ENCODE data around the gene SQSTM1.

The SQSTM1 gene

GRCh38 chr5:179875741-179876609 lies 55.3 kb downstream of the SQSTM1 start:
- DNase-seq = no peak

GRCh38 chr5:179876610-179876952 lies 55.9 kb downstream of the SQSTM1 start:
- DNase-seq = no peak

DNA sequence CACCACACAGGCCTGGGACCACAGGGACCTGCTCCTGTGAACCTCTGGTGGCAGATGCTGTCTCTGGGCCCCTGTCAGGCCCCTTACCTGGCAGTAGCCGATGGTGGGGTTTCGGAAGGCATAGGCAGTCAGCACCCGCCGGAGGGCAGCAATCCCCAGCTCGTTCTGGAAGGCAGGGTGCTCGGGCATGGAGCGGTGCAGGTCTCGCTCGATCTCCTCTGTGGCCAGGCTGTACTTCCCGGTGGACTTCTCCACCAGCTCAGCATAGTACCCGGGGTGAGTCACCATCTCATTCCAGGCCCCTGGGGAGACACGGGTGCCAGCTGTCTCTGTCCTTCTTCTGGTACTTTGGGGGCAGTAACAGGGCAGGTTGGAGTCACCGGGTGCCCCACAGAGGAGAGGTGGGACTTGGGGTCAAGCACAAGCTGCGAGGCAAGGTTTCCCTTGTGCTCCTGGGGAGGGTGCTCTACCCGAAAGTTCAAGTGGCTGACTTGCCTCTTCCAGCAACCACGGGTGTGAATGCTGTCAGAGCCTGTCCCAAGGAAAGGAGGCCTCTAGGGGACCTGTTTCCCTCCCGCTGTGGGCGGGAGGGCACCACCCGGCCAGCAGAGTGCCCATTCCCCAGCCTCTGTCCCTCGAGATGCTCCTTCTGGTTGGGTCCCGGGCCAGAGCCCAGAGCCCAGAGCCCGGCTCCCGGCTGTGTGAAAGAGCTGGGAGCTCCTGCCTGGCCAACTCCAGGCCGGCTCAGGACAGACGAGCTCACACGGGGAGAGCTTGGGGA lies 57.7 kb downstream of the SQSTM1 start:
- no peak for DNase-seq

GRCh38 chr5:179879003-179879689 lies 58.4 kb downstream of the SQSTM1 start:
- DNase-seq = no peak

DNA sequence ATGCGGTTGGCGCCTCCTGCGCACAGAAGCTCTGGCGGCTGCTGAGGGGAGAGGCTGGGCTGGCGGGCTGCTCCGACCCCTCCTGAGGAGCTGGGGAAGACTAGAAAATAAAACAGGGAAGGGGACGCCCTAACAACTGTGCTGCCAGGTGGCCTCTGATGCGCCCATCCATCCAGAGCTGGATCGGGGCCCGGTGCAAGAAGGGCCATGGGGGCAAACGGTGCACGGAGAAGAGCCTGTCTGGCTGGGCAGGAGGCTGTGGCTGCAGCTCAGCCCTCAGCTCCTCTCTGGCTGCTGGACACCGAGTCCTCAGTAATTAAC lies 58.9 kb downstream of the SQSTM1 start:
- no peak for DNase-seq

DNA sequence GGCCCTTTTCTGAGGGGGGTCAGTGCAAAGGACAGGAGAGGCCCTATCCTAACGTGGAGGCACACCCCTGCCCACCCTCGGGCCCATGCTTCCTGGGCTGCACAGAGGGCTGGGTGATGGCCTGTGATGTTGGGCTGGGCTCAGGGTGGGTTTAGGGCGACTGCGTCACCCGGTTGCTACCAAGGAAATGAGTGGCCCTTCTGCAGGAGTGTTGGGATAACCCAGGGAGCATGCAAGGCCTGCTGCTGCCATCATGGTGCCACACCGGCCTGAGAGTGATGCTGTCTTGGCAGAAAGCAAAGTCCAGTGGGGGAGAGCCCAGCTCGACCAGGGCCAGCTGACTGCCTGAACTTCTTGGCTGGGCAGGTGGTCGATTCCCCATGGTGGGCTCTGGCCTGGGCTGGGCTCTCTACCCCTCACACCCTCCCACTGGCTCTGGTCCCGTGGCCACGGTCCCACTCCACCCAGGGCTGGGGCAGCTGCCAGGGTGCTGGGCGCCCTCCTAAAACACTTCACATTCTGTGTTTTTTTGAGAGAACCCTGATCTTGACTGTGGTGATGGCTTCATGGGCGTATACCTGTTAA lies 59.5 kb downstream of the SQSTM1 start:
- DNase-seq = no peak

DNA sequence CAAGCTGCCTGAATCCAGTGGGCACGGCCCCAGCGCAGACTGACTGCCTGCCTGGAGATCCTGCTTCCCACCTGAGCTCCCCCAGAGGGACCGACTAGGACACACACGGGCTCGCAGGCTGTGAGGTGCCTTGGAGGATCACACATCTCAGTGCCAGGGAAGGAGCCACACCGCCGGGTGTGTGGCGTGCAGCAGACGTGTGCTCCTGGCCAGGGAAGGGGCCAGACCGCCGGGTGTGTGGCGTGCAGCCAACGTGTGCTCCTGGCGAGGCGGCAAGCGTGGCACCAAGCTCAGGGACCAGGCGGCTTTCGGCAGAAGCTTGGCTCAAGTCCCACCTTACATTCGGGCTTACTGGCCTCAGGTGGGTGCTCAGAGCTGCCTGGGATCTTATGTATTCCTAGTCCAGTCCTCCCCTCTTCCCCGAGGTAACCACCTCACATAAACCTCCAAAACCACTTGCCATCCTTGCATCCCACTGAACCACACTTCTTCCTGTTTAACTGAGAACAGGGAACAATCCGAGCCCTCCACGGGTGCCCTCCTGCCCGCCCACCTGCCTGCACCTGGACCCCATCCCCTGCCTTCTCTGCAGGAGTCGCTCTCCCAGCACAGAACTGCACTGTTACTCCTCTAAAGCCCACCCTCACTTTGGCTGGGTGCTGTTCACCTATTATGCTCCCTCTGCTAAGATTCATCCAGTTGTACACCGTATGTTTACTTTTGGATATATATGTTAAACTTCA lies 60.3 kb downstream of the SQSTM1 start:
- DNase-seq = no peak

DNA sequence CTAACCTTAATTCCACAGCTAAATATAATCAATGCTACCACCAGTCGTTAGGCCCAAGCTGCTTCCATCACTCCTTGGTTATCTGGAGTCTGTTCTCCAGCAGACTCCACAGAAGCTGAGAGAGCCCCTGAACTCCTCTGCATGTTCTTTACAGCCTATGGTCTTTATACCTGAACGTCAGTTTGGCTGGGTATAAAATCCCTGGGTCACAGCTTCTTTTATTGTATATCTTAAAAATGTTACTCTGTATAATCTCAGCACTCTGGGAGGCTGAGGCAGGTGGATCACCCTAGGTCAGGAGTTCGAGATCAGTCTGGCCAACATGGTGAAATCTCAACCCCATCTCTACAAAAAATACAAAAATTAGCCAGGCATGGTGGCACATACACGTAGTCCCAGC lies 61.6 kb downstream of the SQSTM1 start:
- DNase-seq = no peak

DNA sequence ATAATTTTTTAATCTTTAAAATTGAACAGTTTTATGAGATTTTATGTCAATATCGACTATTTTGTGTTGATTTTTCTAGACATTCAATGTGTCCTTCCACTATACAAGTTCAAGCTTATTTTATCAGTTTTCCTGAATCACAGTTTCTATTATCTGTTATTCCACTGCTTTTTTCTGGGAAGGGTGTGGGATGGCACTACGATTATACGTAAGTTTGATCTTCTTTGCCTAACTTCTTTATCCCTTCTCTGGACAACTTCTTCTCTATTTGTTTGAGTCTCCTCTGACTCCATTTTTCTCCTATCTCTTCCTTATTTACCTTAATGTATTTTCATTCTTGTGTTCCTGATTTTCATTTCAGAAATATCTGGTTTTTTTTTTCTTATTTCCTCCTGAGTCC lies 62.5 kb downstream of the SQSTM1 start:
- DNase-seq = no peak

DNA sequence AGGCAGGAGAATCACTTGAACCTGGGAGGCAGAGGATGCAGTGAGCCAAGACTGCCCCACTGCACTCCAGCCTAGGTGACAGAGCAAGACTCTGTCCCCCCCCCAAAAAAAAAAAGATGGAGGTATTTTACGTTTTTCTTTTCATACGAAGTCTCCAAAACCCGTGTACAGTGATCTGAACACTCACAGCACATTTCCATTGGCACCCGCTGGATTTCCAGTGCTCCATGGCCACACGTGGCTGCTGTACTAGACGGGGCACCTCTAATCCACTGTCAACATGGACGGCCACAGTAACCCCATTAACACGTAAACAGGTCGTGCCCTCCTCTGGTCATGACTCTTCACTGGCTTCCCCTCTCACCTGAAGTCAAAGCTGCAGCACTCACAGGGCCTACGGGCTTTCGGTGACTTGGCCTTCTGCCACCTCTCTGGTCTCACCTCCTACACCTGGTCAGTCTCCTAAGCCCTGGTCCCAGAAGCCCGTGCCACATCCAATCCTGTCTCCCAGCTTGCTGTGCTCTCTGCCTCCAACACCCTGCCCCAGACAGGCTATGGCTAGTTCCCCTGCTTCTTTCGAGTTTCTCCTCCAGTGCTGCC lies 64.9 kb downstream of the SQSTM1 start:
- DNase-seq = no peak

- no peak for DNase-seq
These were observed 65.6 kb downstream of the SQSTM1 start for GRCh38 chr5:179886190-179886911.

GRCh38 chr5:179887095-179887494 lies 66.4 kb downstream of the SQSTM1 start:
- DNase-seq = no peak
